HG02571 (cell line): ENCODE results near the gene DDX59.
"Not testable (repeated sequence)": the region's sequence is repeated elsewhere in the genome, so short reads cannot be mapped to it uniquely, and the experiment has no call there.

Experiments used
- ATAC-seq: cut with Tn5 transposase; IDR thresholded peaks from one replicate; pipeline ENCODE4 v1.9.1; 2021; ENCODE audit warnings: mild to moderate bottlenecking, moderate library complexity; ENCODE audit not compliant: unreplicated experiment

The DDX59 gene

DNA sequence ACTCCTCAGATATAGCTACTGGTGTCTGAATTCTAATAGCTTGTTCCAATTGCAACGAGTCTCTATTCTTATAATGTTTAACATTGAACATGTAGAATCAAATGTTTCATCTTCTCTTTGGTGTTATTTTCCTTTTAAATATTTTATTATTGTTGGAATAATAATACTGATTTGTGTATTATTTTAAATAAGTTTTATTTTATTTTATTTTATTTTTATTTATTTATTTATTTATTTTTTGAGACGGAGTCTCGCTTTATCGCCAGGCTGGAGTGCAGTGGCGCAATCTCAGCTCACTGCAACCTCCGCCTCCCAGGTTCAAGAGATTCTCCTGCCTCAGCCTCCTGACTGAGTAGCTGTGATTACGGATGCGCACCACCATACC, 39.2 kb downstream of the DDX59 start:
- ATAC-seq = not testable (repeated sequence)

DNA sequence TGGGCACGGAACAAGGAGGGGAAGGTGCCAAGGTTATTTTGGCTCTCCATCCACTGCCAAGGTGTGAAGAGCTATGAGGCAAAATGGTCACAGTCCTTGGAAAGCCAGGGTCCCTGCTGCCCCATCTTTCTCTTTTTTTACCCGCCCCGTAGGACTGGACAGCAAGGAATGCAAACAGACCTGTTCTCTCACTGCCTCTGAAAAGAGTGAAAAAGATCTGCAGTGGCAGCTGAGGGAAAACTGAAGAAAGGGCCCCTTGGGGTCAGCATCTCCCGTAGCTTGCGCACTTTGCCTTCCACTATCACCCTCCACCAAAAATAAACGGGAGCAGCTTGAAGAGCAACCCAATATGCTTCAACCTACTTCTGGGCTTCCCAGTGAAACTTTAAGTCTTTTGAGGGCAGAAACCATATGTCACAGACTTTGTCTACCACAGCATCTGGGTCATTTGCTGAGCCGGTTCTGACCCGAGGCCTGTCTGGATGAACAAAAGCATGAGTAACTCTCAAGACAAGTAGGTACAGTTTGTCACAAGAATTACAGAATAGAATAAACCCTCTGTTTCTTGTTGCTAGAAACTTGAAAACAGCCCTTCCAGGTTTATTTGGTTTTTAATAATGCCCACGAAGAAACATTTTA, 39.7 kb downstream of the DDX59 start:
- no peak for ATAC-seq

DNA sequence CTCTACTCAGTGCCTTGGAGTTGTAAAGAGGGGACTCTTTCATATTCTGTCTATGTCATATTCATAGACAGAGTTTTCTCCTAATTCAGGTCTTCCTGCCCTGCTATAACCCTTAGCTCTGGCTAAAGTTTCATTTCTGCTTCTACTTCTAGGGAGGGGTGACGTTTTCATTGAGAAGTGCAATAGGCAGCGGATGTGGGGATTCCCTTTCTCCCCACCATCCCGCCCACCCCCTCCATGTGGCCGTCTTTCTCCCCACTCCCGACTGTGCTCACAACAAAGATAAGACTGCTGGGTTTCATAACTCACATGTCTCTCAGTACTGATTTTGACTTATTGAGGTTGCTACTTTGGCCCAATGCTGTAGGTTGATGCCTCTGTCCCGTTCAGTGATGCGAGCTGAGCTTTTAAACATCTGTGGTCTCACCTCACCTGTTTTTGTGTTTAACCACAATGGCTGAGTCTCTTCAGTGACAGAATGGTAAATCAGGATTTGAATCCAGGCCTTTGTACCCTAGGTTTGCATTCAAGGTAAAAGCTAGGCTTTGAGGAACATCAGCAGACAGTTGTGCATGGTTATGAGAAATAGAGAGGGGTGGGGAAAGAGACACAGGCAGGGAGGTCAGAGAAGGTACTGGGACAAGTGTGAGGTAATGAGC, 41.4 kb downstream of the DDX59 start:
- ATAC-seq = peak; percentile 67

DNA sequence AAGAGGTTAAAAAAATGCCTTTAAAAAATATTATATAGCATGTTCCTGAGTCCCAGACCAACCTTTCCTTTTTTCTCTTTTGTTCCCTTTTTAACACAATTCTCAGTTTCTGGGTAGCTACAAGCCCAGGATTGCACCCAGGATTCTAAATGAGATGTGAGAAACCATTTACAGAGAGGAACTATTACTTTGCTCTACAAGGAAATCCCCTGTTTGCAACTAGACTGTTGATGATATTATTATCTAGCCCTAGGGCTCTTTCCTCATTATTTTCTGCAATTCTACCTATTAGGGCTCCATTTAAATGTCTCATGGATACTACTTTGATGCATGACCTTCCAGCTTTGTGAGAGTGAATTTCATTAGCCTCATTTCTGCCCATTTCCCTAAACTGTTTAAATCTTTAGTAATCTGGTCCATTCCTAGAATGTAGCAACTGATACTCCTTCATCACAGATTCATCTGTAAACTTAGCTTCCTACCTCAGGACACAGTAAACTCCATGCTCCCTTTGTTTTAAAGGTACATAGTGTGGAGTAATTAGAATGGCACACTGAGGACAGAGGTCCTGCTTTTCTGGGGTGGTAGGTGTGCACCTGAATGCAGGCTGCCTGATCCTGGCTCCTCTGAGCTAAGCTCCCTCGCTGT, 42.0 kb downstream of the DDX59 start:
- ATAC-seq = no peak

DNA sequence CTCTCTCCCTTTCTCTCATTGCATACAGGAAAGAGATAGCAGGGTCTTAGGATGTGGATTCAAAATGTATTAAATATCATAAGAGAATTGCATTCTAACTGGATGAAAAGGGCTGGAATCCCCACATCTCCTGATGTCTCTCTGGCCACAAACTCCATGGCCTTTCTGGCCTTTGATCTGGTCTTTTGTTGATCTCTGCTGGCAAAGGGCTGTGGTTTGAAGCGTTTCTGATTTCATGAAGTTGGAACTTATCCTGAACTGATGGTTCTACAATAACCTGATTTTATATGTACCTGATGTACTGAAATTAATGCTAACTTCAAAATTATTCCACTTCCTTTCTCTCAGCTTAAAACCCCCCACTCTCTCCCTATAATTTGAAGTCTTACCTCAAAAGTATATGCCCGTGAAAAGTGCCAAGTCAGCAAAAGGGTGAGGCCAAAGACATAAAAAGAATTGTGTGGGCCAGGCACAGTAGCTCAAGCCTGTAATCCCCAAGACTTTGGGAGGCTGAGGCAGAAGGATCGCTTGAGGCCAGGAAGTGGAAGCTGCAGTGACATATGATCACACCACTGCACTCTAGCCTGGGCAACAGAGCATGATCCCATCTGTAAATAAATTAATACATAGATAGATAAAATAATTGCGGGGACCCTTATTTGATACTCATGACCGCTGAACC, 42.7 kb downstream of the DDX59 start:
- no peak for ATAC-seq

DNA sequence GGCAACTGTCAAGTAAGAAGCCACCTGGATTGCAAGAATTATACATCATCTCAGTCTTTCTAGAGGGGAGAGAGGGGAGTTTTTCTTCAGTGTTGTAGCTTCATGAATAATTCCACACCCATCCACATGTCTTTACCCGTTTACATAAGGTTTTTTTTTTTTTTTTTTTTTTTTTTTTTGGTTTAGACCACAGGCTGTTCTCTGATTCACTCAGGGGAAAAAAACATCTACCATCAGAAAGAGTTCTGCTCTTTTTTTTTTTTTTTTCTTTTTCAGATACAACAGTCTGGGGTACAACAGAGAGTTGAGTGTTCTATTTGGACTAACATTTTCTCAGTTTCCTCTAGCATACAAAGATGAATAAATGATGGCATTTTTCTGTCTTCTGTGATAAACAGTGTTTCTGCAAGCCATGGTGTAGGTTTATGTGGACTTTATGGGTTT, 44.3 kb downstream of the DDX59 start:
- ATAC-seq = no peak

DNA sequence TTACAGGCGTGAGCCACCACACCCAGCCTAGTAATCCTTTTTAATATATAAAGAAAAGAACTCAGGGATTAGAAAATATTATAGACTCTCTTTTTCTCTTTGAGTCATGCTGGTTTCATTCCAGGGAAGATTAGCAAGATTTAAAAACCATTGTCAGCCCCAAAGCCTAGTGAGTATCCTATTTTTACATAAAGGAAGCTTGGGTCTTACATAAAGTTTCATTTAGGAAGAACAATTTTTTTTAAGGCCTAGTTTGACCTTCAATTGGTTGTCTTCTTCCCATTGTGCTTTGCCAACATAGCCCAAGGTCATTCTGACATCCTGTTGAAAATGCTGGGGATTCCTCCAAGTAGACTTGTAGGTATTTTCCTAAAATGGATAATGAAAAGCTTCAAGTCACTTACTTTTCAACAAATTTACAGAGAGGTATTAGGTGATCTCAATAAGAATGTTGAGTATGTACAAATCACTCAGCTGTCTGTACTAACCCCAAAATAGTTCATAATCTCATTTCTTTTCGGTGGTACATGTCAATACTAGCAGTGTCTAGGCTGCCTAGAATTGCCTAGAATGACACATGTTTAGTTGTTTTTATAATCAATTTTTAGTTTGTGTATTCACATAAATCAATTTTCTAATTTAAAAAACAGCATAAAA, 44.9 kb downstream of the DDX59 start:
- no peak for ATAC-seq

DNA sequence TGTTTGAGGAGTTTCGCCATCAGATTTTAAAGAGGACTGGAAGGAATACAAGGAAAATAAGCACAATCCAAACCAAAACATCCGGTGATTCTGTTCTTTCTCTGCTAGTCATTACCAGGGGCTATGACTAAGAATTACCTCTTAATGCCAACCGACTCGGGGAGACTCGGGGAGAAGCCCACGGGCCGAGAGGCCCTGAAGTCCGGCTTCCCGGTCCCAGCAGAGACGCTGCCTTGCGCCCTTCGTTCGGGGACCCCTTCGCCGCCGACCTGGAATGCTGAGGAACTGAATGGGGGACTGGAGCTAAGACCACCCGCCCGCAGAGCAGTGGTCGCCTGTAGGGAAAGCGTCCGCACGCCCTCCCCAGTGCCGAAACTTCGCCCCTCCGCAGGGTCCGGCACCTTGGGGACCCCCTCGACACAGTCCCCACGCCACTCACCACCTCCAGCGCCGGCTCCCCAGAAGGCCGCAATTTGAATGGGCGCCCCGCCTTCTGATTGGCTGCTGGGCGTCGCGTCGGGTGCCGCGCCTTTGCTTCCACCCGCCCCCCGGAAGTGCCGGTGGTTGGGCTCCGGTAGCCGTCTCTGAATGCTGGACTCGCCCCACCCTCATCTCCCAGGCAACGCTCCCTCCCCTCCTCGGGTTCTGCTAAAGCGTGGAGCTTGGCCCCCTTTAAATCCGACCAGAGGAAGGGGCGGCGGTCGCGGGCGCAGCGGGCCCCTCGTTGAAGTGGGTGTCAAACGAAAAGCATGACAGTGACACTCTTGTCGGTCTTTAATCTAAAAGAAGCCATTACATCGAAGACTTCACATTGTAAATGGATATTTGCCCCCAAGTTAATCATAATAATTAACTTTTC, 49.2 kb downstream of the DDX59 start, which contains the start of gene KIF14:
Gene KIF14 (minus strand): TSS at position 479 of the 859 bp plus-strand sequence. CDS start 2,028 bp downstream, outside the sequence.
- ATAC-seq = peak; percentile 95

DNA sequence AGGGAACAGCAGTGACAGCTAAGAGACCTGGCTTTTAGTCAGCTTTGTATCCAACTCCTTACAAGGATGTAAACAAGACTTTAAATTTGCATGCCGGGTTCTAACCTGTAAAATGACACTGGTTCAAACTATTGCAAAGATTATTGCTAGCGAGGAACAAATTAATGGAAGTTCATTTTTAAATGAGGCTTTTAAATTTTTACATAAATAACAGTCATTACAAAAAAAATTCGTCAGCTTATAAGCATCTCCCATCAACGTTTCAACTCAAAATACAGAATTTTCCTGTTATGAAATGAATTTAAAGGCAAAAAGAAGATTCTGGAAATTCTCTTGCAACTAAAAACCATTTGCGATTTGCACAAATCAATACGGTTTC, 49.8 kb downstream of the DDX59 start:
- no peak for ATAC-seq

DNA sequence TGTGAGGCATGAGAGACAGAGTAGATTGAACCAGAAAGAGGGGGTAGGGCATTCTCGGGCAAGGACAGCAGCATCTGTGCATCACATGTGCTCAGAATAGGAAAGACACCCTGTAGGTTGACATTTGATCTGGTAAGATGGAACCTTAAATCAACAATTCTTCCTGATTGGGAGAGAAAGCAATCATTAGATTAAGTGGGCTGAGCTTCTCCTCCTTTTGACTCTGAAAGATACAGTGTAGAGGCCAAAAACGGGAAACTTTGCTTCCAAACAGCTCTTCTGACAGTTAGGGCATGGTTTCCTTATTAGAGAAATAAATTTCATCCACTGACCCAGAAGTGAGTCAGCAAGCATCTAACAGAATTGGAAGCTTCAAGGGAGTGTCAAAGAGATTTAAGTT, 58.9 kb downstream of the DDX59 start:
- no peak for ATAC-seq

DNA sequence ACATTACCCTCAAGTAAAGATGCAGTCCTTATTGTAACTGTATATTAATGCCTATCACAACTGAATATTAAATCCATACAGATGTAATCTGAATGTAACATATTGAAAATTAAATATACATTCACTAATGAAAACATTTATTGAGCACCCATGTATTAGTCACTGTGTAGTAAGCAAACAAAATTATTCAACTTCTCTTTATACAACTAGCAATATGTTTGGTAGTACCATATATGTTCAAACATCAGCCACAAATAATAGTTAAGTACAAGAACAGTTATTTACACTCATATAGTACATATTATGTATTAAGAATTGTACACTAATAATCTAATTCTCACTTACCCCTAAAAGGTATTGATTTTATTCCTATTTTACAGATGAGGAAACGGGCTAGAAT, 67.1 kb downstream of the DDX59 start:
- ATAC-seq = no peak
